Endothelial cell of umbilical vein (primary cell): ENCODE data around the gene MTREX.

Source experiments
- EZH2 ChIP-seq: IDR thresholded peaks from 2 replicates; pipeline ENCODE4 v1.6.1; 2012; ENCODE audit warnings: borderline replicate concordance, low read depth, mild to moderate bottlenecking, moderate library complexity, low read length, inconsistent platforms; ENCODE audit not compliant: severe bottlenecking
- FOS ChIP-seq: IDR thresholded peaks from 2 replicates; pipeline ENCODE4 v1.6.1; 2011; ENCODE audit warnings: mild to moderate bottlenecking, low read length, moderate library complexity, borderline replicate concordance; ENCODE audit not compliant: insufficient read depth
- GATA2 ChIP-seq: IDR thresholded peaks from 2 replicates; pipeline ENCODE4 v1.7.0; 2011; ENCODE audit warnings: low read depth, mild to moderate bottlenecking, moderate library complexity, mixed read lengths, low read length; ENCODE audit not compliant: insufficient read length, insufficient read depth
- JUN ChIP-seq: IDR thresholded peaks from 2 replicates; pipeline ENCODE4 v1.6.1; 2011; ENCODE audit warnings: borderline replicate concordance, low read depth; ENCODE audit not compliant: insufficient read length, insufficient read depth
- MYC ChIP-seq: IDR thresholded peaks from one replicate; pipeline ENCODE4 v1.6.1; 2011; ENCODE audit warnings: mild to moderate bottlenecking, low read depth, low read length
- POLR2A ChIP-seq: IDR thresholded peaks from 2 replicates; pipeline ENCODE4 v1.6.1; 2012; ENCODE audit warnings: low read depth, mild to moderate bottlenecking, control low read depth, low read length
- POLR2AphosphoS5 ChIP-seq: IDR thresholded peaks from 2 replicates; pipeline ENCODE4 v1.6.1; 2012; ENCODE audit warnings: low read depth, mild to moderate bottlenecking, control low read depth, low read length, moderate library complexity; ENCODE audit not compliant: insufficient read depth
- TF ChIP-seq, protein P1 (sequence below), 2 donors: IDR thresholded peaks; 1 replicate in 1 of 2; 2 replicates in 1 of 2; pipeline ENCODE4 v1.5.1; 2011; ENCODE audit warnings: low read length in 2 of 2, mild to moderate bottlenecking in 2 of 2, moderate library complexity in 2 of 2, control low read depth in 1 of 2, inconsistent platforms in 1 of 2, low read depth in 1 of 2; ENCODE audit not compliant: insufficient read depth in 1 of 2; ENCODE audit errors: extremely low read depth in 1 of 2
- TF ChIP-seq, protein P2 (sequence below): IDR thresholded peaks from 2 replicates; pipeline ENCODE4 v1.6.1; 2011; ENCODE audit not compliant: insufficient read depth, insufficient read length

DNA sequence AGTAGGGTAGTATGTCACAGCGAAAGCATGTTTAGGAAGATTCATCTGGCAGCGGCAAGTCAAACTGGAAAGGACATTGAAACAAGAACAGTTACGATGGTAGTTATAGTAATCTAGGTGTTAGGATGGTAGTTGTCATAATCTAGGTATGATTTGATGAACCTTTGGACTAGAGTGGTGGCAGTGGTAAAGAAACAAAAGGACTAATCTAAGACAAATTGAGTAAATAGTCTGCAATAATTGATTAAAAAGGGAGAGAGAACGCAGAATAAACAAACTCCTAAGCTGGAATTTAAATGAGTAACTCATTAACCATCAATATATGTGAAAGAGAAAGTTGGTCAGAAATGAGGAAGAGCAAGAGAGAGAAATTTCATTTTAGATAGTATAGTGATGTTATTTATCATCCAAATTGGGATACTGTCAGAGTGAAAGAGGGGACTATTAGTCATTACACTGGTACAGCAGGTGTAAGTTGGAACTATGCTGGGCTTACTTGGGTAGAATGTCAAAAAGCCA, 56.8 kb downstream of the MTREX start:
- TF ChIP-seq, protein P1, sequence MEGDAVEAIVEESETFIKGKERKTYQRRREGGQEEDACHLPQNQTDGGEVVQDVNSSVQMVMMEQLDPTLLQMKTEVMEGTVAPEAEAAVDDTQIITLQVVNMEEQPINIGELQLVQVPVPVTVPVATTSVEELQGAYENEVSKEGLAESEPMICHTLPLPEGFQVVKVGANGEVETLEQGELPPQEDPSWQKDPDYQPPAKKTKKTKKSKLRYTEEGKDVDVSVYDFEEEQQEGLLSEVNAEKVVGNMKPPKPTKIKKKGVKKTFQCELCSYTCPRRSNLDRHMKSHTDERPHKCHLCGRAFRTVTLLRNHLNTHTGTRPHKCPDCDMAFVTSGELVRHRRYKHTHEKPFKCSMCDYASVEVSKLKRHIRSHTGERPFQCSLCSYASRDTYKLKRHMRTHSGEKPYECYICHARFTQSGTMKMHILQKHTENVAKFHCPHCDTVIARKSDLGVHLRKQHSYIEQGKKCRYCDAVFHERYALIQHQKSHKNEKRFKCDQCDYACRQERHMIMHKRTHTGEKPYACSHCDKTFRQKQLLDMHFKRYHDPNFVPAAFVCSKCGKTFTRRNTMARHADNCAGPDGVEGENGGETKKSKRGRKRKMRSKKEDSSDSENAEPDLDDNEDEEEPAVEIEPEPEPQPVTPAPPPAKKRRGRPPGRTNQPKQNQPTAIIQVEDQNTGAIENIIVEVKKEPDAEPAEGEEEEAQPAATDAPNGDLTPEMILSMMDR (IDR thresholded peaks at IDR 0.05; ENCODE audit: extremely low read depth in 1 of 2, insufficient read depth in 1 of 2, low read depth in 1 of 2, low read length in 2 of 2) = no peak
- TF ChIP-seq POLR2AphosphoS5 (no peak), POLR2A (no peak), EZH2 (no peak), GATA2 (no peak), JUN (no peak), FOS (no peak), MYC (no peak)
- TF ChIP-seq, protein P2, sequence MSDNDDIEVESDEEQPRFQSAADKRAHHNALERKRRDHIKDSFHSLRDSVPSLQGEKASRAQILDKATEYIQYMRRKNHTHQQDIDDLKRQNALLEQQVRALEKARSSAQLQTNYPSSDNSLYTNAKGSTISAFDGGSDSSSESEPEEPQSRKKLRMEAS = no peak
